ENCODE data around the gene PRKCA.

- no peak for TF ChIP-seq SUZ12 (IDR thresholded peaks at IDR 0.05; ENCODE audit: extremely low read depth, insufficient read depth, insufficient read length)
- TF ChIP-seq YY1 (IDR thresholded peaks at IDR 0.05; ENCODE audit: insufficient read depth, insufficient read length): no peak
- TF ChIP-seq ZNF274 (IDR thresholded peaks at IDR 0.05; ENCODE audit: low read depth, low read length): no peak
Observed at GRCh38 chr17:66652840-66653507, 350.6 kb downstream of the PRKCA start.

Measured in NT2/D1 (cell line).